AG04450 (cell line): ENCODE results near the gene DTX2. TPM values are rescaled to one million over a fixed set of nuclear protein-coding genes. Genes with fewer than 3 reads are reported as not detected.
"Not testable (repeated sequence)": the region's sequence is repeated elsewhere in the genome, so short reads cannot be mapped to it uniquely, and the experiment has no call there.

Source experiments
- CTCF ChIA-PET: fragments of 300-600, 350-600 bp; formaldehyde crosslinking; extraction: SDS; loops from one replicate; lab custom pipeline; 2022; ENCODE audit warnings: antibody characterized with exemption, inconsistent platforms; lab: Charles Lee
- POLR2A ChIA-PET: fragments of 350-600 bp; formaldehyde crosslinking; extraction: SDS; loops from one replicate; lab custom pipeline; 2021; ENCODE audit warnings: antibody characterized with exemption, inconsistent platforms; lab: Yijun Ruan, JAX
- DNase-seq: peaks from one replicate; pipeline ENCODE4 v3.0.0-alpha.2; 2011; ENCODE audit warnings: low read depth, low spot score
- H3K27ac ChIP-seq: one replicate; pipeline ENCODE4 v1.5.1; 2012; ENCODE audit warnings: low read depth, low read length, control low read depth
- H3K27me3 ChIP-seq: one replicate; pipeline ENCODE4 v1.6.0; 2012; ENCODE audit warnings: low read length; ENCODE audit not compliant: control insufficient read depth, insufficient read depth
- H3K4me3 ChIP-seq: 2 replicates; pipeline ENCODE4 v1.5.1; 2011; ENCODE audit warnings: mild to moderate bottlenecking, low read depth, low read length, control low read depth
- H3K9me3 ChIP-seq: 2 replicates; pipeline ENCODE4 v1.5.1; 2012; ENCODE audit warnings: low read length; ENCODE audit not compliant: control insufficient read depth, insufficient read depth
- polyA plus RNA-seq: library from polyadenylated mRNA; depleted of rRNA; stranded (reverse); fragments of >200 nt; gene quantifications from 2 replicates; pipeline ENCODE4 v1.2.3, GENCODE V29; 2011; rRNA removed
- small RNA-seq: library from RNA; depleted of rRNA; stranded (forward); fragments of <200 nt; gene quantifications from one replicate; pipeline ENCODE3, GENCODE V24; 2012; ENCODE audit warnings: low read depth; ENCODE audit not compliant: insufficient read length
- TF ChIP-seq, protein P1 (sequence below): IDR thresholded peaks from 2 replicates; pipeline ENCODE4 v1.5.1; 2011; ENCODE audit warnings: low read depth, low read length, control low read depth, inconsistent platforms

DTX2 gene
- polyA plus RNA-seq, 1 experiment, result 2.6 TPM

GRCh38 chr7:76515999-76516443 is 54.5 kb downstream of the DTX2 start:
- POLR2A ChIA-PET, result no interaction called here
- Histone ChIP-seq H3K27ac (no peak overlapping the region), H3K9me3 (no peaks in the 10 kb centered on the region), H3K4me3 (no peak overlapping the region), H3K27me3 (no peaks in the 10 kb centered on the region)
- TF ChIP-seq, protein P1, sequence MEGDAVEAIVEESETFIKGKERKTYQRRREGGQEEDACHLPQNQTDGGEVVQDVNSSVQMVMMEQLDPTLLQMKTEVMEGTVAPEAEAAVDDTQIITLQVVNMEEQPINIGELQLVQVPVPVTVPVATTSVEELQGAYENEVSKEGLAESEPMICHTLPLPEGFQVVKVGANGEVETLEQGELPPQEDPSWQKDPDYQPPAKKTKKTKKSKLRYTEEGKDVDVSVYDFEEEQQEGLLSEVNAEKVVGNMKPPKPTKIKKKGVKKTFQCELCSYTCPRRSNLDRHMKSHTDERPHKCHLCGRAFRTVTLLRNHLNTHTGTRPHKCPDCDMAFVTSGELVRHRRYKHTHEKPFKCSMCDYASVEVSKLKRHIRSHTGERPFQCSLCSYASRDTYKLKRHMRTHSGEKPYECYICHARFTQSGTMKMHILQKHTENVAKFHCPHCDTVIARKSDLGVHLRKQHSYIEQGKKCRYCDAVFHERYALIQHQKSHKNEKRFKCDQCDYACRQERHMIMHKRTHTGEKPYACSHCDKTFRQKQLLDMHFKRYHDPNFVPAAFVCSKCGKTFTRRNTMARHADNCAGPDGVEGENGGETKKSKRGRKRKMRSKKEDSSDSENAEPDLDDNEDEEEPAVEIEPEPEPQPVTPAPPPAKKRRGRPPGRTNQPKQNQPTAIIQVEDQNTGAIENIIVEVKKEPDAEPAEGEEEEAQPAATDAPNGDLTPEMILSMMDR, result no peak
- no peak for DNase-seq
- CTCF ChIA-PET, result no interaction called here

GRCh38 chr7:76516932-76517331 is 55.4 kb downstream of the DTX2 start:
- POLR2A ChIA-PET, CTCF ChIA-PET, H3K27me3 ChIP-seq, H3K4me3 ChIP-seq, H3K9me3 ChIP-seq, DNase-seq, H3K27ac ChIP-seq: not testable (repeated sequence)

- CTCF ChIA-PET, H3K27me3 ChIP-seq, H3K27ac ChIP-seq, H3K9me3 ChIP-seq, H3K4me3 ChIP-seq, POLR2A ChIA-PET, DNase-seq: not testable (repeated sequence)
Measured at GRCh38 chr7:76526183-76526582, 64.7 kb downstream of the DTX2 start.

GRCh38 chr7:76531643-76532042 is 70.1 kb downstream of the DTX2 start:
- CTCF ChIA-PET, H3K4me3 ChIP-seq: not testable (repeated sequence)

GRCh38 chr7:76543197-76543596 is 81.7 kb downstream of the DTX2 start, which contains the start of gene SPDYE16:
Gene SPDYE16, minus strand, starts transcription at chr7:76543297. Its CDS starts 1,838 bp downstream, at chr7:76541459.
- H3K27me3 ChIP-seq, H3K27ac ChIP-seq, H3K9me3 ChIP-seq, CTCF ChIA-PET, POLR2A ChIA-PET, DNase-seq, H3K4me3 ChIP-seq: not testable (repeated sequence)

More at GRCh38 chr7:76531643-76532042, 70.1 kb downstream of the DTX2 start:
- H3K27ac ChIP-seq, DNase-seq, H3K9me3 ChIP-seq, POLR2A ChIA-PET, H3K27me3 ChIP-seq: not testable (repeated sequence)

GRCh38 chr7:76549025-76549854 is 87.7 kb downstream of the DTX2 start:
- POLR2A ChIA-PET, H3K9me3 ChIP-seq, H3K27me3 ChIP-seq, CTCF ChIA-PET: not testable (repeated sequence)
- peak overlapping the region; percentile 57 for H3K27ac ChIP-seq
- peak; percentile 61 for DNase-seq
- H3K4me3 ChIP-seq, result peak overlapping the region; percentile 67

DNA sequence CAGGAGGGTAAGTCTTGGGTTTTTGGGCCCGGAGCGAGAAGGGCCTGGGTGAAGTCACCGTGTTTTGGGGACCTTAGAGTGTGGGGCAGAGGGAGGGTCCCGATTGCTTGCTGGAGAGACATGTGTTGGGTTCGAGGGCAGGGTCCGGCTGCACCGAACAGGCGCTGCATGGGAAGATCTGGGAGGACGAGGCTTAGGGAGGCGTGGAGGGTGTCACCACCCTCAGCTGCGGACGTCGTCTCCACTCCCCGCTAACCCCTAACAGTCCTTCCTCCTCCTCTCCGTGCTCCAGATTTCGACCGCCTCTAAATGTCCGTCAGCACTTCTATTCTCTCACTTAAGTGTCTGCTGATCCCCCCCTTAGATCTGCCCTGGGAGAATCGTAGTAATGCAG is 88.3 kb downstream of the DTX2 start:
- H3K27me3 ChIP-seq, CTCF ChIA-PET, POLR2A ChIA-PET, DNase-seq, H3K9me3 ChIP-seq: not testable (repeated sequence)
- peak overlapping the region; percentile 57 for H3K27ac ChIP-seq
- H3K4me3 ChIP-seq, result peak overlapping the region; percentile 67

DNA sequence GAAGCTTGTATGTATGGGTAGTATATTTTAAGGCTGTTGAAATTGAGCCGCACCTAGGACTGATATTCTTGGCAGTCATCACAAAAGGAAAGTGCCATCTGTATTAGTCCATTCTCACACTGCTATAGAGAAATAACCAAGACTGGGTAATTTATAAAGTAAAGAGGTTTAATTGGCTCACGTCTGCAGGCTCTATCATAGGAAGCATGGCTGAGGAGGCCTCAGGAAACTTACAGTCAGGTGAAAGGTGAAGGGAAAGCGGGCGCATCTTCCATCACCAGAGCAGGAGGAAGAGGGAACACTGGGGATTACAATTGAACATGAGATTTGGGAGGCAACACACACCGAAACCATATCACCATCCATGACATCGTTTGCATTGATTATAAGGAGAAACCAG is 90.5 kb downstream of the DTX2 start:
- H3K27me3 ChIP-seq, H3K9me3 ChIP-seq, H3K27ac ChIP-seq, DNase-seq, POLR2A ChIA-PET, CTCF ChIA-PET, H3K4me3 ChIP-seq: not testable (repeated sequence)

Small RNA genes within 50 kb of the gene (small RNA-seq; reads per million reads assigned to genes)
- gene RF00019, result not detected

Other genes with a start within 250 kb of the DTX2 start
- gene HSPB1, start 159.0 kb upstream of the DTX2 start, polyA plus RNA-seq, result 290 and 526 TPM in 2 replicates
- gene YWHAG, start 102.7 kb upstream of the DTX2 start, polyA plus RNA-seq, result 91.5 and 91.6 TPM in 2 replicates
- 0.45 and 0.57 TPM in 2 replicates for gene SSC4D, start 52.0 kb upstream of the DTX2 start, polyA plus RNA-seq
- gene ZP3, start 36.8 kb upstream of the DTX2 start, polyA plus RNA-seq, result 0.63 and 1.0 TPM in 2 replicates
- not detected in 2 replicates for gene UPK3B, start 48.8 kb downstream of the DTX2 start, polyA plus RNA-seq
- not detected in 2 replicates for gene SPDYE16, start 81.6 kb downstream of the DTX2 start, polyA plus RNA-seq
- 4.1 and 5.6 TPM in 2 replicates for gene POMZP3, start 165.6 kb downstream of the DTX2 start, polyA plus RNA-seq